ENCODE results near the gene PRDX2. TPM values are rescaled to one million over a fixed set of nuclear protein-coding genes. Genes with fewer than 3 reads are reported as not detected.

The PRDX2 gene
- total and polyA plus RNA-seq, 10 of the 15 experiments (the other 5 are each of a cell fraction or from before 2014, with no cell fraction given), result 93.0 to 812 (median 344) TPM

GRCh38 chr19:12778017-12778904 lies 23.3 kb downstream of the PRDX2 start:
- WGBS (ENCODE audit: insufficient coverage, insufficient replicate concordance, low lambda C conversion rate, missing lambda C conversion rate), result 1% methylated on average over 39 of the region's 44 CpGs
- intact Hi-C loops (cut with micrococcal nuclease; ENCODE audit: unreplicated experiment) (loop anchor here (1.0 kb wide), 1 partner anchor 13 kb away; the partner anchor contains the start of gene JUNB), in situ Hi-C loops (cut with MboI) (no loop called here)
- Histone ChIP-seq H3K27ac (ENCODE audit: control insufficient read depth, insufficient read depth) (peak overlapping the region; percentile 91), H4K20me1 (ENCODE audit: control insufficient read depth, insufficient read depth) (no peaks in the 10 kb centered on the region), H2AFZ (ENCODE audit: control insufficient read depth, low read depth, low read length) (peak overlapping the region; percentile 84), H3K4me1 (ENCODE audit: control insufficient read depth, insufficient read depth, low read length) (peaks cover 34% of the 10 kb centered on the region), H3K4me3 (peak overlapping the region; percentile 76), H3K4me2 (ENCODE audit: control insufficient read depth, insufficient read depth) (peak overlapping the region; percentile 99), H3K9ac (ENCODE audit: control insufficient read depth, insufficient read depth, low read length) (peak overlapping the region; percentile 94), H3K79me2 (ENCODE audit: control insufficient read depth, insufficient read depth, low read length) (peaks cover 9% of the 10 kb centered on the region), H3K36me3 (ENCODE audit: control insufficient read depth in 2 of 2, insufficient read depth in 2 of 2, low read length in 1 of 2) (no peaks in the 10 kb centered on the region), H3K9me3 (replicated peaks; ENCODE audit: control insufficient read depth, insufficient read depth, low read length) (no peaks in the 10 kb centered on the region), H3K27me3 (replicated peaks in 1 of 2; ENCODE audit: control insufficient read depth in 2 of 2, insufficient read depth in 2 of 2, low read length in 1 of 2) (no peaks in the 10 kb centered on the region)
- DNase-seq (ENCODE audit: low read depth, low spot score) (no peak), ATAC-seq (peak; percentile 41), FAIRE-seq (peak; percentile 57)
- CTCF ChIA-PET, result interaction anchor here (0.8 to 12.1 kb wide), 14 partner anchors 9 to 187 kb away, joined by 3 to 537 read pairs (median 6); partner anchors contain the start of genes DHPS, JUNB, MAN2B1 and PRDX2
- RAD21 ChIA-PET (ENCODE audit: unreplicated experiment), result interaction anchor here (0.6 to 4.8 kb wide), 10 partner anchors 9 to 1210 kb away, joined by 3 to 303 read pairs (median 4); partner anchors contain the start of genes GCDH, JUNB and RNASEH2A
- SMC1A ChIA-PET (ENCODE audit: uncharacterized antibody, unreplicated experiment), result interaction anchor here (1.0 to 8.4 kb wide), 8 partner anchors 9 to 187 kb away, joined by 3 to 240 read pairs (median 4); partner anchors contain the start of gene JUNB
- no TSS peak for BruUV-seq (replicated peaks)
- POLR2A ChIA-PET, result interaction anchor here (0.5 to 9.3 kb wide), 8 partner anchors 10 to 421 kb away, joined by 3 to 303 read pairs (median 5); partner anchors contain the start of genes DNASE2, JUNB and RNASEH2A
- TF ChIP-seq GABPA (IDR thresholded peaks at IDR 0.05; ENCODE audit: low read depth) (no peak), POLR2AphosphoS2 (IDR thresholded peaks at IDR 0.05; ENCODE audit: low read depth, low read length) (no peak), SUZ12 (IDR thresholded peaks at IDR 0.05; ENCODE audit: unreplicated experiment) (no peak), NR2C2 (IDR thresholded peaks at IDR 0.05; ENCODE audit: borderline replicate concordance, control insufficient read depth, insufficient read length, low read depth) (no peak), ZNF207 (IDR thresholded peaks at IDR 0.05; ENCODE audit: borderline replicate concordance) (no peak), RAD51 (IDR thresholded peaks at IDR 0.05) (no peak), RBBP5 (conservative IDR thresholded peaks at IDR 0.05) (no peak), MXI1 (IDR thresholded peaks at IDR 0.05; ENCODE audit: low read depth, low read length) (no peak), HDAC2 (IDR thresholded peaks at IDR 0.05) (no peak), SREBF2 (IDR thresholded peaks at IDR 0.05; ENCODE audit: low read length) (no peak), TARDBP (IDR thresholded peaks at IDR 0.05; ENCODE audit: borderline replicate concordance) (no peak), KAT2A (conservative IDR thresholded peaks at IDR 0.05; ENCODE audit: control insufficient read depth, low read depth, low read length) (no peak), E2F8 (IDR thresholded peaks at IDR 0.05; ENCODE audit: low read depth, partially characterized antibody) (no peak)
- TF ChIP-seq, protein P1, sequence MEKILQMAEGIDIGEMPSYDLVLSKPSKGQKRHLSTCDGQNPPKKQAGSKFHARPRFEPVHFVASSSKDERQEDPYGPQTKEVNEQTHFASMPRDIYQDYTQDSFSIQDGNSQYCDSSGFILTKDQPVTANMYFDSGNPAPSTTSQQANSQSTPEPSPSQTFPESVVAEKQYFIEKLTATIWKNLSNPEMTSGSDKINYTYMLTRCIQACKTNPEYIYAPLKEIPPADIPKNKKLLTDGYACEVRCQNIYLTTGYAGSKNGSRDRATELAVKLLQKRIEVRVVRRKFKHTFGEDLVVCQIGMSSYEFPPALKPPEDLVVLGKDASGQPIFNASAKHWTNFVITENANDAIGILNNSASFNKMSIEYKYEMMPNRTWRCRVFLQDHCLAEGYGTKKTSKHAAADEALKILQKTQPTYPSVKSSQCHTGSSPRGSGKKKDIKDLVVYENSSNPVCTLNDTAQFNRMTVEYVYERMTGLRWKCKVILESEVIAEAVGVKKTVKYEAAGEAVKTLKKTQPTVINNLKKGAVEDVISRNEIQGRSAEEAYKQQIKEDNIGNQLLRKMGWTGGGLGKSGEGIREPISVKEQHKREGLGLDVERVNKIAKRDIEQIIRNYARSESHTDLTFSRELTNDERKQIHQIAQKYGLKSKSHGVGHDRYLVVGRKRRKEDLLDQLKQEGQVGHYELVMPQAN (conservative IDR thresholded peaks at IDR 0.05), result peak; percentile 31
- TF ChIP-seq, protein P2, sequence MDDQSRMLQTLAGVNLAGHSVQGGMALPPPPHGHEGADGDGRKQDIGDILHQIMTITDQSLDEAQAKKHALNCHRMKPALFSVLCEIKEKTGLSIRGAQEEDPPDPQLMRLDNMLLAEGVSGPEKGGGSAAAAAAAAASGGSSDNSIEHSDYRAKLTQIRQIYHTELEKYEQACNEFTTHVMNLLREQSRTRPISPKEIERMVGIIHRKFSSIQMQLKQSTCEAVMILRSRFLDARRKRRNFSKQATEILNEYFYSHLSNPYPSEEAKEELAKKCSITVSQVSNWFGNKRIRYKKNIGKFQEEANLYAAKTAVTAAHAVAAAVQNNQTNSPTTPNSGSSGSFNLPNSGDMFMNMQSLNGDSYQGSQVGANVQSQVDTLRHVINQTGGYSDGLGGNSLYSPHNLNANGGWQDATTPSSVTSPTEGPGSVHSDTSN (IDR thresholded peaks at IDR 0.05; ENCODE audit: insufficient replicate concordance, low read depth, low read length), result no peak
- TF ChIP-seq, protein P3, sequence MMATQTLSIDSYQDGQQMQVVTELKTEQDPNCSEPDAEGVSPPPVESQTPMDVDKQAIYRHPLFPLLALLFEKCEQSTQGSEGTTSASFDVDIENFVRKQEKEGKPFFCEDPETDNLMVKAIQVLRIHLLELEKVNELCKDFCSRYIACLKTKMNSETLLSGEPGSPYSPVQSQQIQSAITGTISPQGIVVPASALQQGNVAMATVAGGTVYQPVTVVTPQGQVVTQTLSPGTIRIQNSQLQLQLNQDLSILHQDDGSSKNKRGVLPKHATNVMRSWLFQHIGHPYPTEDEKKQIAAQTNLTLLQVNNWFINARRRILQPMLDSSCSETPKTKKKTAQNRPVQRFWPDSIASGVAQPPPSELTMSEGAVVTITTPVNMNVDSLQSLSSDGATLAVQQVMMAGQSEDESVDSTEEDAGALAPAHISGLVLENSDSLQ (IDR thresholded peaks at IDR 0.05), result peak; percentile 75

Data from GM12878 (cell line).